GM23248 (cell line): Measurements from ENCODE around the gene GNPTAB.
"Not testable (repeated sequence)": the region's sequence is repeated elsewhere in the genome, so short reads cannot be mapped to it uniquely, and the experiment has no call there.

ENCODE experiments used
- EZH2 ChIP-seq: fragments of 200-600 bp; sonication (generic); IDR thresholded peaks from 2 replicates; pipeline ENCODE4 v1.6.1; 2018; ENCODE audit warnings: antibody characterized with exemption, mild to moderate bottlenecking; ENCODE audit not compliant: insufficient read depth, poor library complexity, severe bottlenecking
- EZH2phosphoT487 ChIP-seq: fragments of 200-600 bp; sonication (generic); IDR thresholded peaks from 2 replicates; pipeline ENCODE4 v1.6.1; 2018; ENCODE audit warnings: antibody characterized with exemption, moderate library complexity, mild to moderate bottlenecking, low read depth; ENCODE audit not compliant: insufficient read depth

GRCh38 chr12:101861688-101862087 lies 30.9 kb upstream of the GNPTAB start:
- TF ChIP-seq EZH2phosphoT487, EZH2: not testable (repeated sequence)
